ENCODE measurements around the gene PAK6. TPM values are rescaled to one million over a fixed set of nuclear protein-coding genes. Genes with fewer than 3 reads are reported as not detected.

PAK6 gene
- total and polyA plus RNA-seq, 11 donors, result 0.93 to 17.4 (median 7.6) TPM

DNA sequence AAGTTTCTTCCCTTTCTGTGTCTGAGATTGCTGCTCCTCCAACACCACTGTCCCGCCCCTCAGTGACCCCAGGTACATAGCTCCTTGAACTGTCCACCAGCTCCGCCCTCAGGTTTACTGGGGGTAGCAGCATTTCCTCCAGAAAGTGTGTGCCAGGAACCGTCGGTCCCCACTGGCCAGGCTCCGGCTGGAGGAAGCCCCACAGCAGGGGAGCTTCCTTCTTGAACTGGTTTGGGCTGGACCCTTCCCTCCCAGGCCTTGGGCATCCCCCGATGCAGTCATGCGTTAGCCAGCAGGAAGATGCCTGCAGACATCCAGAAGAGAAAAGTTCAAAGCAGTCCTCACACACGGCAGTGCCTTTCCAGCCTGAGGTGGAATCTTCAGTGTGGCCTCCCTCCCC lies 19.7 kb downstream of the PAK6 start:
- Histone ChIP-seq H3K27me3 (peaks cover 0 to 21% (median 0%) of the 10 kb centered on the region in 9 donors), H3K36me3 (no peaks in the 10 kb centered on the region), H3K4me3 (no peak overlapping the region), H3K9me3 (no peaks in the 10 kb centered on the region), H3K27ac (no peak overlapping the region), H3K4me1 (peaks cover 0 to 6% (median 2%) of the 10 kb centered on the region in 12 donors)
- 49 to 79% (median 60%) methylated on average over 8 of the region's 8 CpGs for WGBS, 4 donors
- DNase-seq (peak in 1 of 5 donors; percentile 6), ATAC-seq (no peak)
- TF ChIP-seq, protein P1, sequence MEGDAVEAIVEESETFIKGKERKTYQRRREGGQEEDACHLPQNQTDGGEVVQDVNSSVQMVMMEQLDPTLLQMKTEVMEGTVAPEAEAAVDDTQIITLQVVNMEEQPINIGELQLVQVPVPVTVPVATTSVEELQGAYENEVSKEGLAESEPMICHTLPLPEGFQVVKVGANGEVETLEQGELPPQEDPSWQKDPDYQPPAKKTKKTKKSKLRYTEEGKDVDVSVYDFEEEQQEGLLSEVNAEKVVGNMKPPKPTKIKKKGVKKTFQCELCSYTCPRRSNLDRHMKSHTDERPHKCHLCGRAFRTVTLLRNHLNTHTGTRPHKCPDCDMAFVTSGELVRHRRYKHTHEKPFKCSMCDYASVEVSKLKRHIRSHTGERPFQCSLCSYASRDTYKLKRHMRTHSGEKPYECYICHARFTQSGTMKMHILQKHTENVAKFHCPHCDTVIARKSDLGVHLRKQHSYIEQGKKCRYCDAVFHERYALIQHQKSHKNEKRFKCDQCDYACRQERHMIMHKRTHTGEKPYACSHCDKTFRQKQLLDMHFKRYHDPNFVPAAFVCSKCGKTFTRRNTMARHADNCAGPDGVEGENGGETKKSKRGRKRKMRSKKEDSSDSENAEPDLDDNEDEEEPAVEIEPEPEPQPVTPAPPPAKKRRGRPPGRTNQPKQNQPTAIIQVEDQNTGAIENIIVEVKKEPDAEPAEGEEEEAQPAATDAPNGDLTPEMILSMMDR (IDR thresholded peaks at IDR 0.05), result no peak
- TF ChIP-seq POLR2A (IDR thresholded peaks at IDR 0.05), result no peak
- intact Hi-C loops (cut with DNase I), result no loop called here

GRCh38 chr15:40259021-40259420 lies 20.2 kb downstream of the PAK6 start:
- DNase-seq (peak in 1 of 5 donors; percentile 24), ATAC-seq (no peak)
- H3K4me1 ChIP-seq, result peaks cover 0 to 2% (median 0%) of the 10 kb centered on the region in 12 donors
- no peak for TF ChIP-seq POLR2A (IDR thresholded peaks at IDR 0.05)
- TF ChIP-seq, protein P1 (IDR thresholded peaks at IDR 0.05), result no peak
- no peaks in the 10 kb centered on the region for H3K36me3 ChIP-seq
- no peak overlapping the region for H3K4me3 ChIP-seq
- H3K9me3 ChIP-seq, result no peaks in the 10 kb centered on the region
- intact Hi-C loops (cut with DNase I), result no loop called here
- peaks cover 0 to 16% (median 0%) of the 10 kb centered on the region in 9 donors for H3K27me3 ChIP-seq
- 70 to 77% (median 74%) methylated on average over 6 to 7 of the region's 7 CpGs for WGBS, 4 donors
- H3K27ac ChIP-seq, result no peak overlapping the region

- TF ChIP-seq, protein P1 (IDR thresholded peaks at IDR 0.05), result no peak
- TF ChIP-seq POLR2A (IDR thresholded peaks at IDR 0.05), result no peak
- 65 to 93% (median 83%) methylated on average over 10 to 12 of the region's 12 CpGs for WGBS, 4 donors
- intact Hi-C loops (cut with DNase I), result loop anchor here in 1 of 10 donors (5.0 kb wide), 1 partner anchor 36 kb away; no protein-coding TSS in a partner anchor
Measured at GRCh38 chr15:40263024-40263754, 24.3 kb downstream of the PAK6 start.

GRCh38 chr15:40264321-40265153 lies 25.7 kb downstream of the PAK6 start:
- TF ChIP-seq, protein P1 (IDR thresholded peaks at IDR 0.05), result no peak
- TF ChIP-seq POLR2A (IDR thresholded peaks at IDR 0.05), result no peak
- H3K9me3 ChIP-seq, result no peaks in the 10 kb centered on the region
- H3K27me3 ChIP-seq, result no peaks in the 10 kb centered on the region
- DNase-seq (no peak), ATAC-seq (no peak)
- H3K4me3 ChIP-seq, result no peak overlapping the region
- 82 to 86% (median 83%) methylated on average over 16 of the region's 16 CpGs for WGBS, 4 donors
- no peak overlapping the region for H3K27ac ChIP-seq
- H3K36me3 ChIP-seq, result no peaks in the 10 kb centered on the region
- no peaks in the 10 kb centered on the region for H3K4me1 ChIP-seq
- intact Hi-C loops (cut with DNase I), result loop anchor here in 1 of 10 donors (5.0 kb wide), 1 partner anchor 37 kb away; no protein-coding TSS in a partner anchor

More at GRCh38 chr15:40263024-40263754, 24.3 kb downstream of the PAK6 start:
- ATAC-seq (no peak), DNase-seq (no peak)
- Histone ChIP-seq H3K4me3 (no peak overlapping the region), H3K4me1 (no peaks in the 10 kb centered on the region), H3K27ac (no peak overlapping the region), H3K36me3 (no peaks in the 10 kb centered on the region), H3K27me3 (no peaks in the 10 kb centered on the region), H3K9me3 (no peaks in the 10 kb centered on the region)

Measured in heart left ventricle (tissue), 16 donors.